CD4-positive, alpha-beta T cell treated with Interleukin-2 at 100 ng/mL for 4 hours (primary cell): ENCODE measurements around the gene DENND6A.
"Not testable (repeated sequence)": the region's sequence is repeated elsewhere in the genome, so short reads cannot be mapped to it uniquely, and the experiment has no call there.

Source experiments
- DNase-seq: peaks from one replicate; pipeline ENCODE4 v3.0.0-alpha.2; 2020; ENCODE audit warnings: low spot score

DENND6A gene

DNA sequence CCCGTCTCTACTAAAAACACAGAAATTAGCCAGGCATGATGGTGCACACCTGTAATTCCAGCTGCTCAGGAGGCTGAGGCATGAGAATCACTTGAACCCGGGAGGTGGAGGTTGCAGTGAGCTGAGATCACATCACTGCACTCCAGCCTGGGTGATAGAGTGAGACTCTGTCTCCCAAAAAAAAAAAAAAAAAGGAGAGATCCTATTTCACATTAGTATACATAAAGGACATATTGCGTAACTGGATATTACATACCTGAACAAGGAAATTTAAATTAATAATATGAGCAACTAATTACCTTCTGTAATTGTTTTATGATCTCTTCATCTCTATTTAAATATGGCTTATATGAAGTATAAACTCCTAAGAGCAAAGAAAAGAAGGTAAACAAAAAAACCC is 58.6 kb downstream of the DENND6A start:
- not testable (repeated sequence) for DNase-seq

DNA sequence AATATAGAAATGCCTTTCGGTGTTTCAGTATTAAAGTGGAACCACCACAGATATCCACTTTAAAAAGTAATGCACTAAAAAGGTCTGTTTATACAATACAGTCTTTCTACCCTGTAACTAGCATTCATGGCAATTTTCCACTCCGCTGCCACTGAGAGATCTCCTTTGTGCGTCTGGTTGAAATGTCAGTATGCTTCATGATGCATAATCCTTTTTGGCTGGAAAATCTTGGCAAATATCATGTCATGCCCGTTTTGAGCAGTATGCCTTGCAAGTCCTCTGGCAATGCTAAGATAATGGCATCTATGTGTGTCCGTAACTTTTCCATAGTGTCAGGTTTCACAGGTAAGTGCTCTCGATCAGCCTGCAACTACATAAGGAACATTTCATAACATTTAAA is 64.9 kb downstream of the DENND6A start:
- DNase-seq = no peak

DNA sequence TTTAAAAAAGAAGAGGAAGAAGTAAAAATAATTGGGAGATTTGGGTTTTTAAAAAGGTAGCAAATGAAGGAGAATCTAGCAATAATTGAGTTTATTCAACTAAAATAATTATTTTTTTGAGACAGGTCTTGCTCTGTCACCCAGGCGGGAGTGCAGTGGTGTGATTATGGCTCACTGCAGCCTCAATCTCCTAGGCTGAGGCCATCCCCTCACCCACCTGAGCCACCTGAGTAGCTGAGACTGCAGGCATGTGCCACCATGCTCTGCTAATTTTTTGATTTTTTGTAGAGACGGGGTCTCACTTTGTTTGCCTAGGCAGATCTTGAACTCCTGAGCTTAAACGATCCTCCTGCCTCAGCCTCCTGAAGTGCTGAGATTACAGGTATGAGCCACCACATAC is 68.1 kb downstream of the DENND6A start:
- no peak for DNase-seq

DNA sequence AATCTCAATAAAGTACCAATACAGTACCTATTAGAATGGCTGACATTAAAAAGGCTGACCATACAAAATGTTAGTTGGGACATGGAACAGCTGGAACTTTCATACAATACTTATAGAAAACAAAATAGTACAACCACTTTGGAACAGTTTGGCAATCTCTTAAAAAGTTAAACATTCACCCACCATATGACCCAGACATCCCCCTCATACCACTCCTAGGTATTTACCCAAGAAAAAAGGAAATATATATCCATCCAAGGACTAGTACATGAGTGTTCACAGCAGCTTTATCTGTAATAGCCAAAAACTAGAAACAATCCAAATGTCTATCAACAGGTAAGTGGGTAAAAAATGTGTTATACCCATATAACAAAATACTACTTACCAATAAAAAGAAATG is 70.5 kb downstream of the DENND6A start:
- no peak for DNase-seq

DNA sequence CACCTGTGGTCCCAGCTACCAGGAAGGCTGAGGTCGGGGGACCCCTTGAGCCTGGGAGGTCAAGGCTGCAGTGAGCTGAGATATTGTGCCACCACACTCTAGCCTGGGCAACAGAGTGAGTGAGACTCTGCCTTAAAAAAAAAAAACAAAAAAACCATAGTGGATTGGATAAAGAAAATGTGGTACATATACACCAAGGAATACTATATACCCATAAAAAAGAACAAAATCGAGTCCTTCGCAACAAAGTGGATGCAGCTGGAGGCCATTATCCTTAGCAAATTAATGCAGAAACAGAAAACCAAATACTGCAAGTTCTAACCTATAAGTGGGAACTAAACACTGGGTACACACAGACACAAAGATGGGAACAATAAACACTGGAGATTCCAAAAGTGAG is 75.1 kb downstream of the DENND6A start:
- DNase-seq = no peak

DNA sequence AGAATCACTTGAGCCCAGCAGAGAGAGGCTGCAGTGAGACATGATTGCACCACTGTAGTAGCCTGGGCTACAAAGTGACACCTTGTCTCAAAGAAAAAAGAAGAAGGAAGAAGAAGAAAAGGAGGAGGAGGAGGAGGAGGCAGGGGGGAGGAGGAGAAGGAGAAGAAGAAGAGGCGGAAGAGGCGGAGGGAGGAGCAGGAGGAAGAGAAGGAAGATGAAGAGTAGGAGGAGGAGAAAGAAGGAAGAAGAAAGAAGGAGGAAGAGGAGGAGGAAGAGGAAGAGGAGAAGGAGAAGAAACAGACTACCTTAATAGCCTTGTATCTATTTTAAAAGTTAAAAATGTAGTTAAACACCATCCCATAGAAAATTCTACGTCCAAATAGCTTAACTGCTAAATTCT is 76.6 kb downstream of the DENND6A start:
- no peak for DNase-seq

DNA sequence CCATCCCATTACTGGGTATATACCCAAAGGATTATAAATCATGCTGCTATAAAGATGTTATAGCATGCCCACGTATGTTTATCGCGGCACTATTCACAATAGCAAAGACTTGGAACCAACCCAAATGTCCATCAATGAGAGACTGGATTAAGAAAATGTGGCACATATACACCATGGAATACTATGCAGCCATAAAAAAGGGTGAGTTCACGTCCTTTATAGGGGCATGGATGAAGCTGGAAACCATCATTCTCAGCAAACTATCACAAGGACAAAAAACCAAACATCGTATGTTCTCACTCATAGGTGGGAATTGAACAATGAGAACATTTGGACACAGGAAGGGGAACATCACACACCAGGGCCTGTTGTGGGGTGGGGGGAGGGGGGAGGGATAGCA is 81.0 kb downstream of the DENND6A start:
- DNase-seq = not testable (repeated sequence)

DNA sequence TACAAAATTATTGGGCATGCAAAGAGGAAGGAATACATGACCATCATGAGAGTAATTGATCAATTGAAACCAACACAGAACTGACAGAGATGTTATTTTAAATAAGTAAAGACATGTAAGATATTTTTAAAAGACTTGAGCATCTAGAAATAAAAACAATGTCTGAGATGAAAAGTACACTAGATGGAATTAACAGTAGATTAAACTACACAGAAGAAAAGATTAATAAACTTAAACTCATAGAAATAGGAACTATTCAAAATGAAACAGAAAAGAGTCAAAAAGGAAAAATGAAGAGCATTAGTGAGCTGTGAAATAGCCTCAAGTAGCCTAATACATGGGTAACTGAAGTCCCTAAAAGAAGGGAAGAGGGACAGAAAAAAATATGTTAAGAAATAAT is 87.2 kb downstream of the DENND6A start:
- DNase-seq = no peak

DNA sequence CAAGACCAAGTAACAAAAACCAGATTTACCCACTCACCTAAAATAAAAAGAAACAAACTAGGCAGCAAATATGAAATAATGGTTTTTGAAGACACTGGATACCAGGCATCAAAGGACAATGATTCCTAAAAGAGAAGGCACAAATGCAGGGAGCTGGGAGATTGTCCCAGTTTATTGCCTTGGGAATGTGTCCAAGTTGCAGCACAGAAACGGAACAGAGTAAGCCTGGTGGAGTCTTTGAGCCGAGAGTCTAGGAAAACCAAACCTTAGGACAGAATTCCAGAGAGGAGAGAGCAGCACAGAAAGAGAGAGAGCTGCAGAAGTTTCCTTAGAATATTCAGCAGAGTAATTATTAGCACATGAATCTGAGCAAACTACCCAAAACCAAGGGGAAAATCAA is 87.9 kb downstream of the DENND6A start:
- no peak for DNase-seq

DNA sequence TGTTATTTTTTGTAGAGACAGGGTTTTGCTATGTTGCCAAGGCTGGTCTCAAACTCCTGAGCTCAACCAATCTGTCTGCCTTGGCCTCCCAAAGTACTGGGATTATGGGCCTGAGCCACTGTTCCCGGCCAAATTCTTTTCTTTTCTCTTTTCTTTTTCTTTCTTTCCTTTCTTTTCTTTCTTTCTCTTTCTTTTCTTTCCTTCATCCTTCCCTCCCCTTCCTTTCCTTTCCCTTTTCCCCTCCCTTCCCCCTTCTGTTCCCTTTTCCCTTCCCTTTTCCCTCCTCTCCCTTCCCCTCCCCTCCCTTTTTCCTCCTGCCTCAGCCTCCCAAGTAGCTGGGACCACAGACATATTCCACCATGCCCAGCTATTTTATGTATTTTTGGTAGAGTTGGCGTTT is 92.7 kb downstream of the DENND6A start:
- no peak for DNase-seq

DNA sequence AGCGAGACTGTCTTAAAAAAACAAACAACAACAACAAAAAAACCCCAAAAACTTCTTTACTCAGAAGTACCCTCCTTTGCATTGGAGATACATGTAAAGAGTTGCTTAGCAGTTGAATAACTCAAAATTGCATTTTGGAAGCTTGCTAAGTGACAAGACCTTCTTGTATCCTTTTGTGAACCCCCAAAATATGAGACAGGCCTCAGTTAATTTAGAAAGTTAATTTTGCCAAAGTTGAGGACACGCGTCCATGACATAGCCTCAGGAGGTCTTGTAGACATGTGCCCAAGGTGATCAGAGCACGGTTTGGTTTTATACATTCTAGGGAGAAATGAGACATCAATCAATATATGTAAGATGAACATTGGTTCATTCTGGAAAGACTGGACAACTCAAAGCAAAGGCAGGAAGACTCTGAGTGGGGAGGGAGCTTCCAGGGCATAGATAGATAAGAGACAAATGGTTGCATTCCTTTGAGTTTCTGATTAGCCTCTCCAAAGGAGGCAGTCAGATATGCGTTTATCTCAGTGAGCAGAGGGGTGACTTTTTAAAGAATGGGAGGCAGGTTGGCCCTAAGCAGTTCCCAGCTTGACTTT is 94.0 kb downstream of the DENND6A start:
- no peak for DNase-seq

DNA sequence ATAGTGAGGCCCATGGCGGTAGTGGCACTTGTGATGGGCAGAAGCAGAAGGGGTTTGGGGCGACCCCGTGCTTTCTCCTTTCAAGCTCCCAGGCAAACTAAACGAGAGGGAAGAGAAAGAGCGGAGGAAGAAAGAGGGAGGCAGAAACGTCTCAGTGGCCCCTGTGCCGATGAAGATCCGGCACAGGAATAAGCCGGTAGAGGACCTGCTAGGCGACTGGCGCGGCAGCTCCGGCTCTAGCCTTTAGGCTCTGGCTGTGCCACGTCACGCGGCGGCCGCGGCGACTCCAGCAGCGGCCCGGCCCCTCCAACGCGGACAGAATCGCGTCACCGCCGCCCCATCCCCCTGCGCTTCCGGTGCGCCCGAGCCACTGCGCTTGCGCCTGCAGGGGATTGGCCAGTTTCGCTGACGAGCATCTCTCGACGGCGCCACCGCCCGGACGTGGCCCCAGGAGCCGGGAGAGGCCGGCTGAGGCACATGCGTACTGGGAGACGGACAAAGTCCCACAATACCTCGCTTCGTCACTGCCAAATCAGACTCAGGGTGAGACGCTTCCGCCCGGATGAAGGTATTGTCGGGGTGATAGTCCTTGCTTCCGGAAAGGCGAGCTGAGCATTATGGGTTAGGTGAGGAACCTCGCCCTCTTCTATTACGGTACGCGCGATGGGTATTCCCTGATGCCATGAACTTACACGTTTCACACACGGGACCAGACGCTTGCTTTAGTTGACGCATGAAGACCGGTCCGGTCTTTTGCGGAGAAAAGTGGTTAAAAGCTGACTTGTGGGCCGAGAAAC is 95.6 kb downstream of the DENND6A start, which contains the start of gene ARF4:
ARF4 (minus strand) TSS at position 218 of the 797 bp plus-strand sequence; CDS start at position 14, 204 bp downstream.
- peak; percentile 100 for DNase-seq

DNA sequence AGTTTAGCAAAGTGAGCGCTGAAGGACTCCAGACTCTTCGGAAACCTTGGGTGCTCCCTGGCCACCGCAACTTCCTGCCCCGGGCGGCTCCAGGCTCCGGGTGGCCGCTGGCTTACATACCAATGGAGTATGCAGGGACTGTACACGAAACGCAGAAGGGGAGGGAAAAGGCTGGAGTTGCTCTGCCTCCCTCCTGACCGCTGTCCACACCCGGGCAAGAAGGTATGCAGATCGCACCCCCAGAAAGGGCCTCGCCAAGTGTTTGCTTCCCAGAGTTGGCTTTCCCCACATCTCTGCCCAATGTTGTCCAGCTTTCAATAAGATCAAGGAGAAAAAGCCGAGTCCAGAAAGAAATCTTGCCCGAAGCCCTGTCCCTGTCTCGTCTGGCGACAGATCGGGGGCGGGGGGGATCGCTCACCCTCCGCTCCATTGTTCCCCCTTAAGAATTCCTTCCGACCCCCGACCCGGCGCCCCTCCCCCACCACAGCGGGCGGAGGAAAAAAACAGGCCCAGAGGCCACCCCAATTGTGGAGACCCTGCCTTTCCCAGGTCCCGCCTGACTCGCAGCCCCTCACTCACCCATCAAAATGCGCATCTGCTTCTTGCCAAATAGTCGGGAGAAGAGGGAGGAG is 96.3 kb downstream of the DENND6A start:
- DNase-seq = peak; percentile 50

DNA sequence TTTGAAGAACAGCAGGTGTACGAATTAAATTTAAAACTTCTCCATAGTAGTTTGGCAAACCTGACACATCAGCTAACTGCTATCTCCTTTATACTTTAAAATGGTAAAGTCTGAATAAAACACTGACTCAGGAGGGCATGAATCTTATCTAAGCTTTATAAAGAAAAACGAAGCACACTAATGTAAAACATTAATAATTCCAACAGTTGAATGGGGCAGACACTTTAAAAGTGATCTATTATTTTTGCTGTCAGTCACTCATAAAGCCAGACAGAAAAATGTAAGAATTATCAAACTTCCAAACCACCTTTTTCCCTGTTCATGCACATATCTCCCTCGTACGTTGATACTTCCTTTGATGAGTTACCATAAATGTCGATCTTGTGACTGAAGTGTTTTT is 98.3 kb downstream of the DENND6A start:
- DNase-seq = no peak

DNA sequence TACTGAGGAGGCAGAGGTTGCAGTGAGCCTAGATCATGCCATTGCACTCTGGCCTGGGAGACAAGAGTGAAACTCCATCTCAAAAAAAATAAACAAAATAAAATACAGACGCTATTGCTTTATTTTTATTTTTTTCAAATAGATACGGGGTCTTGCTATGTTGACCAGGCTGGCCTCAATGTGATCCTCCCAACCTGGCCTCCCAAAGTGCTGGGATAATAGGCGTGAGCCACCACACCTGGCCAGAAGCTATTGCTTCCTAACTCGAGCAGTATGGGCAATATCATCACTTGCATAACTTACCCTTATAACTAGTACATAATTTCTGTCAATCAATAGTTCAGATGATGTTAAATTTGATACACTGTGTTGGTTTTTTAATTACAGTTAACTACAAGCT is 98.7 kb downstream of the DENND6A start:
- no peak for DNase-seq

DNA sequence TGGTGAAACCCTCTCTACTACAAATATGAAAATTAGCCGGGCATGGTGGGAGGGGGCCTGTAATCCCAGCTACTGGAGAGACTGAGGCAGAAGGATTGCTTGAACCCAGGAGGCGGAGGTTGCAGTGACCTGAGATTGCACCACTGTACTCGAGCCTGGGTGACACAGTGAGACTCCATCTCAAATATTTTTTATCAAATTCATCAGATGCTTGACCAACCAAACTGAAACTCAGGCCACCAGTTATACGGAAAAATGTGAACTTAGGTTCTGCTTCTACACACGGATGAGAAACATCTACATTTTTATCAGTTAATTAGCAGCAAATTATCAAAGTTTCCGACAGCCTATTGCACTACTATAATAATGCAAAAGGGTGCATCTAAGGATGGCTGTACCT is 100.6 kb downstream of the DENND6A start:
- DNase-seq = no peak

DNA sequence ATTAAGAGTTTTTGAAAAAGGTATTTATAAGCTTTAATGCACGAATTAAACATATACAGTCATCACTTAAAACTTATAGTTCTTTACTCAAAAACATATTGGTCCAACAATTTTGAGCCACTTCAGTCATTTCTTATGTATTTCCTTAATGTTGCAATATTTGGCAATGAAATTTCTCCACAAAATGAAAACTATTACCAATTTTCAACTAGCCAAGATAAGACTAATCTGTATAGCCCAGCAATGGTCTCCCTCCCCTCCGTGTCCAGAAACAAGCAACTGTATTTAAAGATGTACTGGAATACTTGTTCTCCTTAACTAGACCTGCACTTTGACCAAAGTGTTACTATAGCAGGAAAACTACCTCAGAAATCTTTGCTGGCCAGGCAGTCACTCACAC is 105.0 kb downstream of the DENND6A start:
- no peak for DNase-seq

DNA sequence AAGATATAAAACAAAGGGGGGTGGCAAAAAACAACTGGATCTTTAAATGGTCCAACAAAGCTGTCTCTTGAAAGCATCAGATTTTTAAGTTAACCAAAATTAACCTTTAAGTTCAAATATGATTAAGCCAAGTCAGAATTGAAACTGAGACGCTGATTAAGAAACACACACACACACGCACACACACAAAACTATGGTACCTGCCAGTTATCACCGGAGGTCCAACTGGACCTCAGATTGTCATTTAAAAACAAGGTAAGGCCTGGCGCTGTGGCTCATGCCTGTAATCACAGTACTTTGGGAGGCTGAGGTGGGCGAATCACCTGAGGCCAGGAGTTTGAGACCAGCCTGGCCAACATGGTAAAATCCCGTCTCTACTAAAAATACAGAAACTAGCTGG is 106.1 kb downstream of the DENND6A start:
- DNase-seq = no peak

DNA sequence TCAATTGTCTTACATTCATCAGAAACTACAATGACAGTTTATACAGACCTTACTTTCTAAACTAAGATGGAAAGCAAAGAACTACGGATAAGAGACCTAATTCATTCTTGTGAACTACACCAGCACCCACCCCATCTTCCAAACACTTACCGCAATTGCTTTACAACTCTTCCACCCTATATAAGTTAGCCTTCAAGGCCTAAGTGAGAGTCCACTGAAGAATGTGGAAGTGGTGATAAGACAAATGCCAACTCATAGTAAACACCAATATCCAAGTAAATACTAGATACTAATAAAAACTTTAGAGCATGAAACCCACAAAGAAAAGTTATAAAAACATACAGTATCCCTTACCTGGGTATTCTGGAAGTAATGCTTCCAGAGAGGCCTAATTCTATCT is 109.3 kb downstream of the DENND6A start:
- DNase-seq = no peak

DNA sequence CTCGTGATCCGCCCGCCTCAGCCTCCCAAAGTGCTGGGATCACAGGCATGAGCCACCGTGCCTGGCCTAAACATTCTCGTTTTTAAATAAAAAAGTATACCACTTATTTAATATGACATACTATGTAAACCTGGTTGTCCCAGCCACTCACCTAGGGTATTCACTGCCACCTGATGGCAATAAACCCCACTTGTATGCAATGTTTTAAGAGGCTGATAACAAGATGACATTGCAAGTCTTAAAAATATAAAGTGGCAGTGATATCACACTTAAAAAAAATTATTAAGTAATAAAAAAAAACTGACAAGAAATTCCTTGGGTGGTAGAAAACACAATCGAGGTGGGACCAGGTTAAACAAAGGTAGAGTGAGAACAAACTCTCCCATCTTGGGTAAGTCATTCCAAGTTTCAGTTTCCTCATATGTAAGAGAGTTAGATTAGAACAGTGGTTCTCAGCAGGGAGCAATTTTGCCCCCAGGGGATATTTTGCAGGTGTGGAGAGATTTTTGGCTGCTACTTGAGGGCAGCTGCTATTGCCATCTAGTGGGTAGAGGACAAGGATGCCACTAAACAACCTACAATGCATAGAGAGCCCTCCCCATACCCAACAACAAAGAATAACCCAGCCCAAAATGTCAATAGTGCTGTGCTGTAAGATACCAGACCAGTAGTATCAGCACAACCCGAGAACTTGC is 110.3 kb downstream of the DENND6A start:
- DNase-seq = no peak

DNA sequence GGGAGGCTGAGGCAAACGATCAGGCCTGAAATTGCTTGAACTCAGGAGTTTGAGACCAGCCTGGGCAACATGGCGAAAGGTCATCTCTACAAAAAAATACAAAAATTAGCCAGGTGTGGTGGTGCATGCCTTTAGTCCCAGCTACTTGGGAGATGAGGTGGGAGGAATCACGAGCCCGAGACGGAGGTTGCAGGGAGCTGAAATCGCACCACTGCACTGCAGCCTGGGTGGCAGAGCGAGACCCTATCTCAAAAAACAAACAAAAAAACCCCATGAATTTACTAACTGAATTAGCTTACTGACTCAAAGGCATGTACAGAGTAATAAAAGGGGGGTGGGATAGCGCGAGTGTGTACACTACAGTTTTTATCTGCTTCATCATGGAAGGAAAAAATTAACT is 115.1 kb downstream of the DENND6A start:
- DNase-seq = no peak

DNA sequence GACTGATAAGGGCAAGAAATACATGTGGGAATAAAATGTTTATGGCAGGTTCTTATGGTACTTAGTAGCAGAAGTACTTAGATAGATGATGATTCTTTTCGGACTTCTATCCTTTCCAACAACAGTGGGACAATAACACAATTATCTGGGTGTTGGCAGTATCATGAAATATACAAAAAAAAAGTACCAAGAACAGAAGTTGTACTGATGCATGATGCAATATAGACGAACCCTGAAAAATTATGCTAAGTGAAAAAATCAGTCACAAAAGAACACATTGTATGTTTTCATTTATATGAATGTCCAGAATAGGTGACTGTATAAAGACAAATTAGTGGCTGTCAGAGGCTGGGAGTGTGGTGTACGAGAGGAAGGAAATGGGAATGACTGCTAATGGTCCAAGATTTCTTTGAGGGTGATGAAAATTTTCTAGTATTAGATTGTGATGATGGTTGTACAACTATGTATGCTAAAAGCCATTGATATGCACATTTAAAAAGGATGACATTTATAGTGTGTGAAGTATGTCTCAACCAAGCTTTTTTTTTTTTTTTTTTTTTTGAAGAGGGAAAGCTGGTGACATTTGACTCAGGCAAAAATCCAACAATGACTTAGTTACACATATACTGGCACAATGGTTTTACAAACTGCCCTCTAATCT is 116.8 kb downstream of the DENND6A start:
- no peak for DNase-seq
